Astrocyte (in vitro differentiated cells and primary cell): ENCODE measurements around the gene UQCRQ. TPM values are rescaled to one million over a fixed set of nuclear protein-coding genes. Genes with fewer than 3 reads are reported as not detected.

Experiments used
- DNase-seq: peaks from one replicate; pipeline ENCODE4 v3.0.0-alpha.2; 2010; ENCODE audit warnings: low read depth
- FAIRE-seq: peaks from 2 replicates; lab custom pipeline; 2011; peaks lifted over from hg19 to GRCh38; lab: Jason Lieb, UNC
- H2AFZ ChIP-seq: 2 replicates; pipeline ENCODE4 v1.6.0; 2012; ENCODE audit warnings: low read depth, low read length, inconsistent platforms
- H3K27ac ChIP-seq: 2 replicates; pipeline ENCODE4 v1.5.1; 2011; ENCODE audit warnings: low read depth, low read length, inconsistent platforms
- H3K27me3 ChIP-seq: 2 replicates; pipeline ENCODE4 v1.6.0; 2011; ENCODE audit warnings: low read length, inconsistent platforms; ENCODE audit not compliant: insufficient read depth
- H3K36me3 ChIP-seq: 2 replicates; pipeline ENCODE4 v1.5.1; 2011; ENCODE audit warnings: low read length, inconsistent platforms; ENCODE audit not compliant: insufficient read depth
- H3K4me1 ChIP-seq: 2 replicates; pipeline ENCODE4 v1.5.1; 2011; ENCODE audit warnings: low read length, inconsistent platforms; ENCODE audit not compliant: insufficient read depth
- H3K4me2 ChIP-seq: 2 replicates; pipeline ENCODE4 v1.6.0; 2012; ENCODE audit warnings: low read length, inconsistent platforms
- H3K4me3 ChIP-seq: 2 replicates; pipeline ENCODE4 v1.5.1; 2011; ENCODE audit warnings: low read depth, mild to moderate bottlenecking, low read length, inconsistent platforms; ENCODE audit not compliant: insufficient read depth
- H3K79me2 ChIP-seq: 2 replicates; pipeline ENCODE4 v1.6.0; 2012; ENCODE audit warnings: mild to moderate bottlenecking, low read length, inconsistent platforms; ENCODE audit not compliant: insufficient read depth
- H3K9ac ChIP-seq: 2 replicates; pipeline ENCODE4 v1.6.0; 2012; ENCODE audit warnings: mild to moderate bottlenecking, low read length, inconsistent platforms
- H3K9me3 ChIP-seq: 2 replicates; pipeline ENCODE4 v1.5.1; 2012; ENCODE audit warnings: low read depth, mild to moderate bottlenecking, low read length, inconsistent platforms; ENCODE audit not compliant: insufficient read depth
- H4K20me1 ChIP-seq: 2 replicates; pipeline ENCODE4 v1.6.0; 2012; ENCODE audit warnings: low read length, inconsistent platforms; ENCODE audit not compliant: insufficient read depth
- H3K27ac Mint-ChIP-seq: one replicate; pipeline ENCODE4 v1.8.0; 2021; ENCODE audit warnings: mild to moderate bottlenecking, mixed read lengths; ENCODE audit not compliant: unreplicated experiment
- H3K27me3 Mint-ChIP-seq: one replicate; pipeline ENCODE4 v1.8.0; 2021; ENCODE audit warnings: low read depth, mixed read lengths; ENCODE audit not compliant: unreplicated experiment
- H3K36me3 Mint-ChIP-seq: one replicate; pipeline ENCODE4 v1.8.0; 2021; ENCODE audit warnings: low read depth, mixed read lengths; ENCODE audit not compliant: unreplicated experiment
- H3K4me1 Mint-ChIP-seq: one replicate; pipeline ENCODE4 v1.8.0; 2021; ENCODE audit warnings: low read depth, mixed read lengths; ENCODE audit not compliant: unreplicated experiment
- H3K4me3 Mint-ChIP-seq: one replicate; pipeline ENCODE4 v1.8.0; 2021; ENCODE audit warnings: mild to moderate bottlenecking, moderate library complexity, mixed read lengths; ENCODE audit not compliant: unreplicated experiment
- H3K9me3 Mint-ChIP-seq: one replicate; pipeline ENCODE4 v1.8.0; 2021; ENCODE audit warnings: mild to moderate bottlenecking, mixed read lengths; ENCODE audit not compliant: unreplicated experiment
- CTCF ChIP-seq: IDR thresholded peaks from 2 replicates; pipeline ENCODE4 v1.5.1; 2011; ENCODE audit warnings: low read depth, mild to moderate bottlenecking, inconsistent platforms, low read length, moderate library complexity; ENCODE audit not compliant: insufficient read depth
- EZH2 ChIP-seq: IDR thresholded peaks from 2 replicates; pipeline ENCODE4 v1.6.1; 2012; ENCODE audit warnings: mild to moderate bottlenecking, low read length, inconsistent platforms; ENCODE audit not compliant: insufficient read depth
- total RNA-seq: library from RNA; stranded (reverse); gene quantifications from 2 replicates; pipeline ENCODE4 v1.2.1, GENCODE V29; 2021

The UQCRQ gene
- total RNA-seq, 1 donor from 2014 or later = 382 TPM

DNA sequence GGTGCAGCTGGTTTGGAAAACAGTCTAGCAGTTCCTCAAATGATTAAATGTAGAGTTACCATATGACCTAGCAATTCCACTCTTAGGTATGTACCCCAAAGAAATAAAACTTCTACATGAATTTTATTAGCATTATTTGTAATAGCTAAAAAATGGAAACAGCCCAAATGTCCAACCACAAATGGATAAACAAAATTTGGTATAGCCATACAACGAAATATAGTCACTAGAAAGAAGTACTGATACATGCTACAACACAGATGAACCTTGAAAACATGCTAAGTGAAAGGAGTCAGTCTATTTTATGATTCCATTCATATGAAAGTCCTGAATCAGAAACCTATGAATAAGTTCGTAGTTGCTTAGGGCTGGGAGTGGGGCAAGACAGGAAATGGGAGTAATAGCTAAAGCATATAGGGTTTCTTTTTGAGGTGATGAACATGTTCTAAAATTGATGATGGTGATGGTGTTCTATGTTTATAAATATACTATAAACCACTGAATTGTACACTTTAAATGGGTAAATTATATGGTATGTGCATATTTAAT is 6.5 kb upstream of the UQCRQ start:
- no peaks in the 10 kb centered on the region for H3K79me2 ChIP-seq

DNA sequence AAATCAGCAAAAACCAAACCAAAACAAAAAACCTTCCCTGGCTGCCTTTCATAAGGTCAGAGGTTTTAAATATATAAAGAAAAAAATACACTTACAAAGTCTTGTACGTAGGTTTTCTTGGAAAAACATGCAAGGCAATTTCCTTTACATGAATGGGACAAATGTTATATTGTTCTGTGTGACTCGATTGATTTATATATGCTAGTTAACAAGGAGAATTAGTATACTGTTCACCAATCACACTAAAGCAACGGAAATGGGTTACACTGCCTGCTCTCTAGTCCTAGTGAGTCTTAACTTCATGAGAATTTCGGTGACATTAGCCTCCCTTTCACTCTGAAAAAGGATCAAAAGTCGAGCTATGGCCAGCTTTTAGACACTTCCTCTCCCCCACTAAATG is 5.7 kb upstream of the UQCRQ start:
- Mint-ChIP-seq H3K36me3 (no peaks in the 10 kb centered on the region), H3K27ac (no peak overlapping the region), H3K27me3 (no peaks in the 10 kb centered on the region), H3K9me3 (no peaks in the 10 kb centered on the region), H3K4me1 (peaks cover 2% of the 10 kb centered on the region), H3K4me3 (no peak overlapping the region)
- no peak overlapping the region for H3K9ac ChIP-seq
- H3K9me3 ChIP-seq = no peaks in the 10 kb centered on the region
- H3K27ac ChIP-seq = no peak overlapping the region
- H4K20me1 ChIP-seq = no peaks in the 10 kb centered on the region
- FAIRE-seq = no peak
- peaks cover 5% of the 10 kb centered on the region for H3K27me3 ChIP-seq
- DNase-seq = no peak
- H3K36me3 ChIP-seq = no peaks in the 10 kb centered on the region
- TF ChIP-seq CTCF (no peak), EZH2 (no peak)
- no peaks in the 10 kb centered on the region for H3K79me2 ChIP-seq
- H3K4me1 ChIP-seq = peaks cover 2% of the 10 kb centered on the region
- H3K4me3 ChIP-seq = no peak overlapping the region
- H3K4me2 ChIP-seq = no peak overlapping the region
- H2AFZ ChIP-seq = no peak overlapping the region

More for the DNA sequence above, 6.5 kb upstream of the UQCRQ start:
- no peaks in the 10 kb centered on the region for H3K4me1 ChIP-seq
- FAIRE-seq (no peak), DNase-seq (no peak)
- no peak overlapping the region for H2AFZ ChIP-seq
- no peak overlapping the region for H3K9ac ChIP-seq
- Mint-ChIP-seq H3K9me3 (no peaks in the 10 kb centered on the region), H3K4me3 (no peak overlapping the region), H3K27me3 (no peaks in the 10 kb centered on the region), H3K4me1 (peaks cover 2% of the 10 kb centered on the region), H3K27ac (no peak overlapping the region), H3K36me3 (no peaks in the 10 kb centered on the region)
- H3K4me2 ChIP-seq = no peak overlapping the region
- H3K9me3 ChIP-seq = no peaks in the 10 kb centered on the region
- H4K20me1 ChIP-seq = no peaks in the 10 kb centered on the region
- TF ChIP-seq EZH2 (no peak), CTCF (no peak)
- H3K27ac ChIP-seq = no peak overlapping the region
- peaks cover 5% of the 10 kb centered on the region for H3K27me3 ChIP-seq
- no peaks in the 10 kb centered on the region for H3K36me3 ChIP-seq
- no peak overlapping the region for H3K4me3 ChIP-seq

DNA sequence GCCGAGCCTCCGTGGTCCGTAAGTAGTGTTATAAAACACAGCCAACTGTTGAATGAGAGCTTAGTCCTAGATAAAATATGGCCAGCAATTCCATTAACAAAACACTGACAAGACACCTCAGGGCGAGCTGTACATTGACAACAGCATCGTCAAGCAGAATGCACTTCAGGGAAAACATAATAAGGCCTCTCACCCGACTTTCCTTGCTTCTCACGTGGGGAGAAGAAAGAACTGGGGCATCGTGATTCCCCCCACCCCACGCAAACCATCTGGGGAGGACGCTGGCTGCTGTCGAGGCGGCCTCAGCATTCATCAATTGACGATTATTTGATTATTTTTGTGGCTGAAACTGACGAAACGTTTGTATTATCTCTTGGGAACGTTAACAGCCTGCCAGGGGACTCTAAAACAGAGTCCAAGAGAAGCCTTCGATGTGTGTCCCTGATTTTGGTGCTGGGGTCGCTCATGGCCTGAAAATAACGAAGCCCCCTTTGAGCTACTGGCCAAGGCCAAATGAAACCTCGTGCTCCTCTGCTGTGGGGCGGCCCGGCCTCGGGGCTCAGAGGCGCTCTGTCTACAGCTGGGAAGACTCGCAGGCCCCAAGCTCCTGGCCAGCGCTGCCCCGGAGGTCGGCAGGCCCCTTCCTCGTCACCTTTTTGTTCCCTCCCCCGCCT is 637 bp upstream of the UQCRQ start:
- Histone ChIP-seq H3K27ac (peak overlapping the region; percentile 94), H3K9ac (peak overlapping the region; percentile 94), H3K4me2 (peak overlapping the region; percentile 87), H3K4me1 (peaks cover 6% of the 10 kb centered on the region), H3K9me3 (no peaks in the 10 kb centered on the region), H3K4me3 (peak overlapping the region; percentile 84), H2AFZ (peak overlapping the region; percentile 66), H3K79me2 (peaks cover 19% of the 10 kb centered on the region), H3K36me3 (peaks cover 5% of the 10 kb centered on the region), H4K20me1 (peaks cover 3% of the 10 kb centered on the region), H3K27me3 (peaks cover 5% of the 10 kb centered on the region)
- H3K27ac Mint-ChIP-seq = peak overlapping the region; percentile 98
- DNase-seq (no peak), FAIRE-seq (no peak)
- H3K4me1 Mint-ChIP-seq = peaks cover 14% of the 10 kb centered on the region
- peaks cover 8% of the 10 kb centered on the region for H3K36me3 Mint-ChIP-seq
- TF ChIP-seq CTCF (no peak), EZH2 (no peak)
- no peaks in the 10 kb centered on the region for H3K9me3 Mint-ChIP-seq
- H3K27me3 Mint-ChIP-seq = no peaks in the 10 kb centered on the region
- peak overlapping the region; percentile 99 for H3K4me3 Mint-ChIP-seq
